Measurements from ENCODE around the gene PLCH1.

- TF ChIP-seq CTCF (IDR thresholded peaks at IDR 0.05; ENCODE audit: low read depth, low read length, missing input control) (no peak), YY1 (IDR thresholded peaks at IDR 0.05) (no peak), RAD21 (IDR thresholded peaks at IDR 0.05) (no peak), EGR1 (IDR thresholded peaks at IDR 0.05; ENCODE audit: low read depth in 2 of 2) (no peak), ATF3 (IDR thresholded peaks at IDR 0.05) (no peak), REST (IDR thresholded peaks at IDR 0.05) (no peak), TAF1 (conservative IDR thresholded peaks at IDR 0.05) (no peak)
These were observed 249.5 kb downstream of the PLCH1 start for GRCh38 chr3:155495387-155495786.
